ENCODE data around the gene POMP. TPM values are rescaled to one million over a fixed set of nuclear protein-coding genes. Genes with fewer than 3 reads are reported as not detected.

The POMP gene
- total RNA-seq = 10 to 100 TPM; 32.2 to 33.9 TPM
- polyA plus RNA-seq = 100 to 1,000 TPM in 1 of 2 donors, 10 to 100 TPM in 1; 48.3 to 132 TPM

DNA sequence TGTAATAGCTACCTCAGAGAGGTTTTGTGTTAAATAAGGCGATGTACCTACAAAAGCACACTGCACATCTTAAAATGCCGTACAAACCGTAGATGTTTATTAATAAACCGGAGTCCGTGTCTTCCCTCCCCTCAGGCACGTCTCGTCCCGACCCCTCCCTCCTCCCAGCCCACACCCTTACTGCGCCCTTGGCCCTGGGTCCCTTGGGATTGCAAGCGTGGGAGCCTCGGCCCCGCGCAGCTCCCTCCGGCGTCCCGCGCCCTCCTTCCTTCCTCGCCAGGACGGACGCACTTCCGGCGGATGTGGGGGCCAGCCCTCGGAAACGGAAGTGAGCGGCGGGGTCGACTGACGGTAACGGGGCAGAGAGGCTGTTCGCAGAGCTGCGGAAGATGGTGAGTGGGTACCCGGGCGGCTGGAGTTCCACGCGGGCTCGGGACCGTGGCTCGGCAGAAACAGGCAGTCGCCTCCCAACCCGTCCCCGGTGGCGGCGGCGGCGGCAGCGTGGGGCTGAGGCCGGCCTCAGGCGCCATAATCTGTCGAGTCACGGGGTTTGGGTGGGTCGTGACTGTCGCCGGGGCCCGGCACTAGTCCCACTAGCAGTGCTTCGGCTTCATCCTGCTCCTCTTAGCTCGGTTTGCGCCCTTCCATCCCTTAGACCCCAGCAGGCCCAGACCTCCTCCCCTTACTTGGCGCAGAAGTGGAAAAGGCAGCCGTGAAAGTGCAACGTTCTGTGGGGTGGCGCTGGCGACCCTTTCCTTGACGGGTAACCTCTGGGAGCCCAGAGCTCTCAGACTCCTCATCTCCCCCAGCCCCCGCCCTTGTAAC lies at the start of gene POMP:
TSS of gene POMP (plus strand) at position 335 of the 825 bp plus-strand sequence. CDS start at position 390, 55 bp downstream.
- peak within 1 kb of the TSS; percentile 85 to 90 for H3K27ac ChIP-seq (ENCODE audit: low read depth in 1 of 2, low read length in 2 of 2)
- TF ChIP-seq EGR1 (IDR thresholded peaks at IDR 0.05; ENCODE audit: low read depth in 2 of 2) = peak; percentile 79 to 83
- TF ChIP-seq FOXA2 (IDR thresholded peaks at IDR 0.05) = no peak
- TF ChIP-seq RXRA (IDR thresholded peaks at IDR 0.05) = peak; percentile 55 to 56
- TF ChIP-seq HNF4G (IDR thresholded peaks at IDR 0.05) = no peak
- peak; percentile 88 for TF ChIP-seq NR2F2 (IDR thresholded peaks at IDR 0.05)
- TF ChIP-seq TAF1 (conservative IDR thresholded peaks at IDR 0.05) = peak; percentile 36
- TF ChIP-seq CTCF (IDR thresholded peaks at IDR 0.05; ENCODE audit: low read depth, low read length, missing input control) = no peak
- TF ChIP-seq ATF3 (IDR thresholded peaks at IDR 0.05) = no peak
- TF ChIP-seq, protein P1, sequence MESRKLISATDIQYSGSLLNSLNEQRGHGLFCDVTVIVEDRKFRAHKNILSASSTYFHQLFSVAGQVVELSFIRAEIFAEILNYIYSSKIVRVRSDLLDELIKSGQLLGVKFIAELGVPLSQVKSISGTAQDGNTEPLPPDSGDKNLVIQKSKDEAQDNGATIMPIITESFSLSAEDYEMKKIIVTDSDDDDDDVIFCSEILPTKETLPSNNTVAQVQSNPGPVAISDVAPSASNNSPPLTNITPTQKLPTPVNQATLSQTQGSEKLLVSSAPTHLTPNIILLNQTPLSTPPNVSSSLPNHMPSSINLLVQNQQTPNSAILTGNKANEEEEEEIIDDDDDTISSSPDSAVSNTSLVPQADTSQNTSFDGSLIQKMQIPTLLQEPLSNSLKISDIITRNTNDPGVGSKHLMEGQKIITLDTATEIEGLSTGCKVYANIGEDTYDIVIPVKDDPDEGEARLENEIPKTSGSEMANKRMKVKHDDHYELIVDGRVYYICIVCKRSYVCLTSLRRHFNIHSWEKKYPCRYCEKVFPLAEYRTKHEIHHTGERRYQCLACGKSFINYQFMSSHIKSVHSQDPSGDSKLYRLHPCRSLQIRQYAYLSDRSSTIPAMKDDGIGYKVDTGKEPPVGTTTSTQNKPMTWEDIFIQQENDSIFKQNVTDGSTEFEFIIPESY (IDR thresholded peaks at IDR 0.05) = peak; percentile 10
- no peak for TF ChIP-seq FOXA1 (IDR thresholded peaks at IDR 0.05)
- TF ChIP-seq RAD21 (IDR thresholded peaks at IDR 0.05) = peak; percentile 14 to 65
- TF ChIP-seq, protein P2, sequence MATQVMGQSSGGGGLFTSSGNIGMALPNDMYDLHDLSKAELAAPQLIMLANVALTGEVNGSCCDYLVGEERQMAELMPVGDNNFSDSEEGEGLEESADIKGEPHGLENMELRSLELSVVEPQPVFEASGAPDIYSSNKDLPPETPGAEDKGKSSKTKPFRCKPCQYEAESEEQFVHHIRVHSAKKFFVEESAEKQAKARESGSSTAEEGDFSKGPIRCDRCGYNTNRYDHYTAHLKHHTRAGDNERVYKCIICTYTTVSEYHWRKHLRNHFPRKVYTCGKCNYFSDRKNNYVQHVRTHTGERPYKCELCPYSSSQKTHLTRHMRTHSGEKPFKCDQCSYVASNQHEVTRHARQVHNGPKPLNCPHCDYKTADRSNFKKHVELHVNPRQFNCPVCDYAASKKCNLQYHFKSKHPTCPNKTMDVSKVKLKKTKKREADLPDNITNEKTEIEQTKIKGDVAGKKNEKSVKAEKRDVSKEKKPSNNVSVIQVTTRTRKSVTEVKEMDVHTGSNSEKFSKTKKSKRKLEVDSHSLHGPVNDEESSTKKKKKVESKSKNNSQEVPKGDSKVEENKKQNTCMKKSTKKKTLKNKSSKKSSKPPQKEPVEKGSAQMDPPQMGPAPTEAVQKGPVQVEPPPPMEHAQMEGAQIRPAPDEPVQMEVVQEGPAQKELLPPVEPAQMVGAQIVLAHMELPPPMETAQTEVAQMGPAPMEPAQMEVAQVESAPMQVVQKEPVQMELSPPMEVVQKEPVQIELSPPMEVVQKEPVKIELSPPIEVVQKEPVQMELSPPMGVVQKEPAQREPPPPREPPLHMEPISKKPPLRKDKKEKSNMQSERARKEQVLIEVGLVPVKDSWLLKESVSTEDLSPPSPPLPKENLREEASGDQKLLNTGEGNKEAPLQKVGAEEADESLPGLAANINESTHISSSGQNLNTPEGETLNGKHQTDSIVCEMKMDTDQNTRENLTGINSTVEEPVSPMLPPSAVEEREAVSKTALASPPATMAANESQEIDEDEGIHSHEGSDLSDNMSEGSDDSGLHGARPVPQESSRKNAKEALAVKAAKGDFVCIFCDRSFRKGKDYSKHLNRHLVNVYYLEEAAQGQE (IDR thresholded peaks at IDR 0.05) = no peak
- TF ChIP-seq JUND (IDR thresholded peaks at IDR 0.05) = no peak
- TF ChIP-seq YY1 (IDR thresholded peaks at IDR 0.05) = peak; percentile 77
- TF ChIP-seq HNF4A (conservative IDR thresholded peaks at IDR 0.05) = peak in 1 of 2 donors; percentile 53
- peak; percentile 96 to 99 for TF ChIP-seq GABPA (IDR thresholded peaks at IDR 0.05 in 1 of 2, conservative IDR thresholded peaks at IDR 0.05 in 1 of 2)
- TF ChIP-seq SP1 (IDR thresholded peaks at IDR 0.05) = peak; percentile 65
- TF ChIP-seq, protein P3, sequence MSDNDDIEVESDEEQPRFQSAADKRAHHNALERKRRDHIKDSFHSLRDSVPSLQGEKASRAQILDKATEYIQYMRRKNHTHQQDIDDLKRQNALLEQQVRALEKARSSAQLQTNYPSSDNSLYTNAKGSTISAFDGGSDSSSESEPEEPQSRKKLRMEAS (IDR thresholded peaks at IDR 0.05) = no peak
- no peaks in the 10 kb centered on the region for H3K9me3 ChIP-seq (ENCODE audit: control insufficient read depth in 4 of 4, low read length in 3 of 4)
- WGBS = under 1% methylated on average over 64 of the region's 64 CpGs
- H3K27me3 ChIP-seq (ENCODE audit: control insufficient read depth in 4 of 4, insufficient read depth in 4 of 4, low read length in 3 of 4) = no peaks in the 10 kb centered on the region
- H3K36me3 ChIP-seq (ENCODE audit: control insufficient read depth in 4 of 4, insufficient read depth in 3 of 4, low read depth in 1 of 4, low read length in 3 of 4) = peaks cover 0 to 13% (median 10%) of the 10 kb centered on the region in 4 donors
- DNase-seq (ENCODE audit: low spot score) = peak; percentile 90
- H3K4me3 ChIP-seq (ENCODE audit: low read depth in 1 of 3, low read length in 3 of 3) = peak within 1 kb of the TSS; percentile 63 to 98 (median 94)
- H3K9ac ChIP-seq (ENCODE audit: low read depth in 1 of 2, low read length in 2 of 2) = peak within 1 kb of the TSS; percentile 91 to 95
- H3K4me1 ChIP-seq (ENCODE audit: control insufficient read depth in 4 of 4, insufficient read depth in 4 of 4, low read length in 3 of 4) = peaks cover 14 to 30% (median 22%) of the 10 kb centered on the region in 4 donors
